ENCODE measurements around the gene NEU4. TPM values are rescaled to one million over a fixed set of nuclear protein-coding genes. Genes with fewer than 3 reads are reported as not detected.
A peak's percentile ranks its signal among the peaks of the same experiment; 100 is the strongest.
"Not testable (repeated sequence)": the region's sequence is repeated elsewhere in the genome, so short reads cannot be mapped to it uniquely, and the experiment has no call there.

Gene NEU4
- total RNA-seq, 1 donor: 8.5 TPM

DNA sequence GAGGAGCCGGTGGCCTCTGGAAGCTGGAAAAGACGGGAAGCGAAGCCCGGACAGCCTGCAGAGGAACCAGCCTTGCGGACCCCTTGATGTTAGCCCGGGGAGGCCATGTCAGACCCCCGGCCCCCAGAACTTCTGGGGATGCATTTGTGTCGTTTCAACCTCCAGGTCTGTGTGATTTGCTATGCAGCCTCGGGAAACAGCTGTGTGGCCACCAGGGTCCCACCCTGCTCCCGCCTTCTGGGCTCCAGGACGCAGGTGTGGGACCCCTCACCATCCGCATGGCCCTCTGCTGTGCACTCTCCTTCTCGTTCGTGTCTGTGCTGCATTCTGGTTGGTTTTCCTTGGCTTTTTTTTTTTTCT, 13.3 kb downstream of the NEU4 start:
- Histone ChIP-seq H3K9me3 (ENCODE audit: low read depth, low read length) (peaks cover 6% of the 10 kb centered on the region), H3K4me1 (ENCODE audit: insufficient read depth, low read length) (peaks cover 13% of the 10 kb centered on the region), H3K27me3 (ENCODE audit: insufficient read depth, low read length) (no peaks in the 10 kb centered on the region), H3K4me3 (ENCODE audit: low read length) (no peak overlapping the region)

DNA sequence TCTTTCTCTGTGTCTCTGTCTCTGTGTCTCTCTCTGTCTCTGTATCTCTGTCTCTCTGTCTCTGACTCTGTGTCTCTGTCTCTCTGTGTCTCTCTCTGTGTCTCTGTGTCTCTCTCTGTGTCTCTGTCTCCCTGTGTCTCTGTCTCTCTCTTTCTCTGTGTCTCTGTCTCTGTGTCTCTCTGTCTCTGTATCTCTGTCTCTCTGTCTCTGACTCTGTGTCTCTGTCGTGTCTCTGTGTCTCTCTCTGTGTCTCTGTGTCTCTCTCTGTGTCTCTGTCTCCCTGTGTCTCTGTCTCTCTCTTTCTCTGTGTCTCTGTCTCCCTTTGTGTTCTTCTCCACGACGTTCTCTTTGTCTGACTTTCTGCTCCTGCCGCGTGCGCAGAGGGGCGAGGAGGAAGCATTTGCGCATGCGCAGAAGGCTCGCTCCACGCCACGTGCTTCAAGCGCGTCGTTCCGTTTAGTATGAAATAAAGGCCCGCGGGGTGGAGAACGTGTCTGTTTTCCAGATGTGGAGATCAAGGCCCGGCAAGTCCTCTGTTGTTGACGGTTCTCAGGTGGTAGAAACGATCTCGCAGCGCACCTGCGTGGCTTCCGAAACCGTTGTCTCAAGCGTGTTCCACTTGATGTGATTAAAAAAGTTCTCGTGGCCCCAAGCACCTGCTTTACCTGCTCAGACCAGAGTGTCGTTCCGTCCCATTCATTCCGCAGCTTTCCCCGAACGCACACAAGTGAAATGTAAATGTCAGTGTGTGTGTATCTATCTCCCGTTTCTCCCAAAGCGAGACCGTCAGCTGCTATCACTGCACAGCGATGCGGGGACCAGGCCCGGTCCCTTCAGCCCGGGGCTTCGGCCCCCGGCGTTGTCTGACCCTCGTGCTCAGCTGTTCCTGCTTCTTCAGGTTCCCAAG, 14.8 kb downstream of the NEU4 start:
- H3K4me3 ChIP-seq (ENCODE audit: low read length); H3K27me3 ChIP-seq (ENCODE audit: insufficient read depth, low read length); H3K4me1 ChIP-seq (ENCODE audit: insufficient read depth, low read length): not testable (repeated sequence)
- peaks cover 10% of the 10 kb centered on the region for H3K9me3 ChIP-seq (ENCODE audit: low read depth, low read length)

DNA sequence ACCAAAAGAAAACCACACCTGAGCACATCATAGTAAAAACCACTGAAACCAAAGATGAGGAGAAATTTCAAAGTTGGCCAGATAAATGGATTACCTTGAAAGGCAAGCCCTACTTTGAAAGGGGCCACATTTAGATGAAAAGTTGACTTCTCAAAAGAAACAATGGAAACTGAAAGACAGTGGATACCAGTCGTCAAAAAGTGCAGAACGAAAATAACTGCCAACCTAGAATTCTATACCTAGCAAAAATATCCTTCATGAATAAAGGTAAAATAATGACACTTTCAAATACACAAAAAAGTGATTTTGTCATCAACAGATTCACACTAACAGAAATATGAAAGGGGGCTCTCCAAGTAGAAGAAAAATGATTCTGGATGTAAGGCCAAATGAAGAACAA, 18.4 kb downstream of the NEU4 start:
- H3K27me3 ChIP-seq (ENCODE audit: insufficient read depth, low read length): no peaks in the 10 kb centered on the region
- H3K9me3 ChIP-seq (ENCODE audit: low read depth, low read length): peaks cover 10% of the 10 kb centered on the region
- H3K4me1 ChIP-seq (ENCODE audit: insufficient read depth, low read length): no peaks in the 10 kb centered on the region
- H3K4me3 ChIP-seq (ENCODE audit: low read length): no peak overlapping the region

DNA sequence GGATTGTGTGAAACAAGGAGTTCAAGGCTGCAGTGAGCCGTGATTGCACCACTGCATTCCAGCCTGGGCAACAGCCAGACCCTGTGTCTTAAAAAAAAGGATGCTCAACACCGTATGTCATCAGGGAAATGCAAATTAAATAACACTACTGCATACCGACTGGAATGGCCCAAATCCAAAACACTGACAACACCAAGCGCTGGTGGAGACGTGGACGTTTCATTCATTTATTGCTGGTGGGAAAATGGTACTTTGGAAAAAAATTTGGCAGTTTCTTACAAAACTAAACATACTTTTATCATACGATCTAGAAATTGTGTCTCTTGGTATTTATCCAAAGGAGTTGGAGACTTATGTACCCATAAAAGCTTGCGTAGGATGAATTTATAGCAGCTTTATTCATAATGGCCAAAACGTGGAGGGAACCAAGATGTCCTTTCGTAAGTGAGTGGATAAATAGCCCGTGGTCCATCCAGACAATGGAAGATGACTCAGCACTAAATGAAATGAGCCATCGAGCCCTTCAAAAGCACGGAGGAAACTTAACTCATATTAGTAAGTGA, 24.2 kb downstream of the NEU4 start:
- Histone ChIP-seq H3K4me3 (ENCODE audit: low read length) (no peak overlapping the region), H3K27me3 (ENCODE audit: insufficient read depth, low read length) (no peaks in the 10 kb centered on the region), H3K4me1 (ENCODE audit: insufficient read depth, low read length) (no peaks in the 10 kb centered on the region), H3K9me3 (ENCODE audit: low read depth, low read length) (no peaks in the 10 kb centered on the region)

DNA sequence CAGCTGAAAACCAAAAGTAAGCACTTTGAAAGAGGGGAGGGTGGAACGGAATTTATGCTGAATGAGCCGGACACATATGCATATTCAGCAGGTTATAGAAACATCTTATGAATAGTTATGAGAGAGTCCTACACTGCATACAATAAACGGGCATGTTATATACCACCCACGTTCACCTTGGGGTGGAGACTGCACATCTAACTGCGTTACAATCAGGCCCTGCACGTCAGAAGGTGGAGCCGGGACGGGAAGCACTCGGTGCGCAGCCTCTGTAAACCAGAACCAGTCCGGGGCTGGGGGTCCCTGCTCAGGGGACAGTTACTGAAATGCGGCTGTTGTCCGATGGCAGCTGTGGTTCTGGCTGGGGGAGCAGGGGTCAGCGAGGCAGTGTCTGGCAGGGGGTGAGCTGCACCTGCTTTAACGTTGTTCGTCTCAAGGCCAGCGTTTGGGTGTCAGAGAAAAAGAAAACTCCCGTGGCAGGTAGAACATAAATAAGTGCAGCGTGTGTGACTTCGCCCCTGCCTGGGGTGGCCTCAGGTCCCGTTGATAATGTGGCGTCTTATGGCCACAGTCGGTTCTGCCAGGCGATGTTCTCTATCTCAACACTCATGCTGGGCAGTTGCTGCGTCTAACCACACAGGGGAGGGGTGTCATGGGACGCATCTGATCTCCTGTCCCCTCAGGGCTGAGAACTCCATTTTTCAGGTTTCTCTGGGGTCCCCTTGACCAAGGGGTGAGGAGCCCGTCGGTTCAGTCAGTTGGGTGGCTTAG, 24.9 kb downstream of the NEU4 start:
- not testable (repeated sequence) for H3K27me3 ChIP-seq (ENCODE audit: insufficient read depth, low read length); H3K4me3 ChIP-seq (ENCODE audit: low read length); H3K9me3 ChIP-seq (ENCODE audit: low read depth, low read length); H3K4me1 ChIP-seq (ENCODE audit: insufficient read depth, low read length)

DNA sequence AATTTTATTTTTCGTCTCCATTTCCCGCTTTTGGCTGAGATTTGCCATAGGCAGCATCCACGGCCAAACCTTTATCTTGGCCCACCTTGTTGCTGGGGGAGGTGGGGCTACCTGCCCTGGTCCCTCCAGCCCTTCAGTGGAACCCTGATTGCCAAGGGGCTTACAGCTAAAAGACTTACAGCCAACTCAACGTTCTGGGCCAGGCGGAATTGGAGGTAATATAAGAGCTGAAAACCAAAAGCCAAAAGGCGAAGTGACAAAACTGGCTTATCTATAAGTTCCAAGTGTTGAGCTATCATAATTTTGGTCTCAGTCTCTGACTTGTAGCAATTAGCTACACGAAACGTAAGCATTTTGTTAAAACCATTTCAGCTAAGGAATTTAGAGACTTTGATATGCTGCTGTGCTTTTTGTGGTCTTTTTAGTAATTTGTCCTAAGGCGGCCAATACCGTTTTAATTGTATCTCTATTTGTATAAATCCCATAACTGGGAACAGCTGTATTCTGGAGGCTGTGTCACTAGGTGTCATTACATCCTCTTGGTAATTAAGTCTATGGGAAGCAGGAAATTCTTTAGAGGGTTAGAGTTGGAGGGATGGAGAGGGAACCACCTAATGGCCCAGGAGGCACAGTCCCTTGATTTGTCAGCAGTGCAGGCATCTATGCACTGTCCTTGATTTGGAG, 25.7 kb downstream of the NEU4 start:
- H3K4me1 ChIP-seq (ENCODE audit: insufficient read depth, low read length): no peaks in the 10 kb centered on the region

DNA sequence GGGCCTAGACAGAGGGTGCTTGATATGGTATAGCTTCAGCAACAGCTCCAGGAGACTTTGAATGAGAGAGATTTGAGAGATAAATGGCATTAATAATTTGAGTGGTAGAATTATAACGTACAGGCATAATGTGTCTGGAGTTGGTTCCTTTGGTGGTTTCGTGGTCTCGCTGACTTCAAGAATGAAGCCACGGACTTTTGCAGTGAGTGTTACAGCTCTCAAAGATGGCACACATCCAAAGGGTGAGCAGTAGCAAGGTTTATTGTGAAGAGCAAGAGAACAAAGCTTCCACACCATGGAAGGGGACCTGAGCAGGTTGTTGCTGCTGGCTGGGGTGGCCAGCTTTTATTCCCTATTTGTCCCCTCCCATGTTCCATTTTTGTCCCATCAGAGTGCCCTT, 26.6 kb downstream of the NEU4 start:
- Histone ChIP-seq H3K4me3 (ENCODE audit: low read length) (no peak overlapping the region), H3K9me3 (ENCODE audit: low read depth, low read length) (no peaks in the 10 kb centered on the region), H3K27me3 (ENCODE audit: insufficient read depth, low read length) (no peaks in the 10 kb centered on the region), H3K4me1 (ENCODE audit: insufficient read depth, low read length) (no peaks in the 10 kb centered on the region)

More for the DNA sequence above, 25.7 kb downstream of the NEU4 start:
- Histone ChIP-seq H3K27me3 (ENCODE audit: insufficient read depth, low read length) (no peaks in the 10 kb centered on the region), H3K9me3 (ENCODE audit: low read depth, low read length) (no peaks in the 10 kb centered on the region), H3K4me3 (ENCODE audit: low read length) (no peak overlapping the region)

DNA sequence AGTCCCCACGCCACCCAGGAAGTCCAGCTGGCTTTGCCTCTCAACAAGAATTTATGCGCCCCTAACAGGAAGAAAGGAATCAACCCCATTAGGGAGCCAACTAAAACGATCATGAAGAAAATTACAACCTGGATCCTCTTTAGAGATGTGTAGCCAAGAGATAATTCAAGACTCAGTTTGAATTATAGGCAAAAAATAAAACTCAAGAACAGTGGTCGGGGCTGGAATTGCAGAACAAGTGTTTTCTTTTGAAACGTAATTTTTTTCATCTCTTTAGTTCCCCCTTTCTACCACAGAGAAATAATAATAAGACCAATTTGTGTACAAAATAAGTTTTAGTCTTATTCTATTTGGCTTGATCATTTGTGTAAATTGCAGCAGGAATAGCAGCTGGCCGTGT, 27.3 kb downstream of the NEU4 start:
- H3K9me3 ChIP-seq (ENCODE audit: low read depth, low read length): no peaks in the 10 kb centered on the region
- no peaks in the 10 kb centered on the region for H3K27me3 ChIP-seq (ENCODE audit: insufficient read depth, low read length)
- H3K4me1 ChIP-seq (ENCODE audit: insufficient read depth, low read length): no peaks in the 10 kb centered on the region
- H3K4me3 ChIP-seq (ENCODE audit: low read length): no peak overlapping the region

DNA sequence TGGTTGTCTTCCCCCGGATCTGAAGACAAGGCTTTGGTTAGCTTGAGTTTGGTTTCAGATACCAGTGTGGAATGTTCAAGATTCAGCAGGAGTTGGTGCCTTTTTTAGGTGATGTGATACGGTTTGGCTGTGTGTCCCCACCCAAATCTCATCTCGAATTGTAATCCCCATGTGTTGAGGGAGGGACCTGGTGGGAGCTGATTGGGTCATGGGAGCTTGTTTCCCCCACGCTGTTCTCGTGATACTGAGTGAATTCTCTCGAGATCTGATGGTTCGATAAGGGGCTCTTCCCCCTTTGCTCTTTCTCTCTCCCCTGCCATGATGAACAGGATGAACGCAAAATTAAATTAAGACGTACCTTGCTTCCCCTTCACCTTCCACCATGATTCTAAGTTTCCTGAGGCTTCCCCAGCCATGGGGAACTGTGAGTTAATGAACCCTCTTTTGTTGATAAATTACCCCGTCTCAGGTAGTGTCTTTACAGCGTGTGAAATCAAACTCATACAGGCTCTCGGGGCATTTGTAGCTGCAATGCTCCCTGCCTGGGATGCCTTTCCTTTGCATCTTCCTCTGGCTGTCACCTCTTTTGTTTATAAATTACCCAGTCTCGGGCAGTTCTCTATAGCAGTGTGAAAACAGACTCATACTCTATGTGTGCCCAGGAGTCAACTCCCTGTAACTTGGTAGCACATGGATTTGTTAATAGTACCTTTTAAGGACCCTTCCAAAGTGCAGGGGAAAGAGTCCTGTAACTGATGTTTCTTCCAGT, 28.4 kb downstream of the NEU4 start:
- peaks cover under 1% of the 10 kb centered on the region for H3K4me1 ChIP-seq (ENCODE audit: insufficient read depth, low read length)
- no peaks in the 10 kb centered on the region for H3K27me3 ChIP-seq (ENCODE audit: insufficient read depth, low read length)
- H3K9me3 ChIP-seq (ENCODE audit: low read depth, low read length): no peaks in the 10 kb centered on the region
- no peak overlapping the region for H3K4me3 ChIP-seq (ENCODE audit: low read length)

DNA sequence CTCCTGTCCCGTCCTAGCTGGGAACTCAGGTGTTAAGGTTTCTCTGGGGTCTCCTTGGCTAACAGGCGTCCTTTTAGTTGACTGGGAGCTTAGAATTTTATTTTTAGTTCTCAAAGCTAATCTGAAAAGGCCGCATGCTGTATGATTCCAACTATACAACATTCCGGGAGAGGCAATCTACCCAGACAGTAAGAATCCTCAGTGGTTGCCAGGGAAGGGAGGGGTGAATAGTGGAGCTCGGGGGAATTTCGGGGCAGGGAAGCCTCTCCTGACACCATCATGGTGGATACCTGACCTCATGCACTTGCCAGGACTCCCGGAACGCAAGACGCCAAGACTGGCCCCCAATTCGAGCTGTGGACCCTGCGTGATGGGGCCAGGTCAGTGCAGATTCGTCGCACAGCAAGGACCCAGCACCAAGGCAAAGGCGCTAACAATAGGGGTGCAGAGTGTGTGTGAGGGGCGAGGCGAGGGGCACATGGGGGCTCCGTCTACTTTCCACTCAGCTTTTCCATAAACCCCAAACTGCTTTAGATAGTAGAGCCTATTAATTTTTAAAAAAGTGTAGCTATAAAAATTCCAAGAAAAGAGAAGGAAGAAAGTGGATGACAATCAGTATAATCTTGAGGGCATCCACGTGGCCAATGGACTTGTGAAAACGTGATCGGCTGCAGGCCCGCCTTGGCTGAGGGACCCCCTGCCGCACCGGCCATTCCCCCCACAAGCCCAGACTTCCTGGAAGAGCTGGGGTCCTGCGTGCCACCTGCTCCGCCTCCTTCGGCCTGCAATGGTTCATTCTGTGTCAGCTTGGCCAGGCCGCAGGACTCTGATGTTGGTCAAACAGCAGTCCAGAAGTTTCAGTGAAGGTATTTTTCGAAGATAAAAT, 32.4 kb downstream of the NEU4 start:
- Histone ChIP-seq H3K4me3 (ENCODE audit: low read length) (no peak overlapping the region), H3K4me1 (ENCODE audit: insufficient read depth, low read length) (peaks cover 23% of the 10 kb centered on the region), H3K27me3 (ENCODE audit: insufficient read depth, low read length) (no peaks in the 10 kb centered on the region), H3K9me3 (ENCODE audit: low read depth, low read length) (no peaks in the 10 kb centered on the region)

DNA sequence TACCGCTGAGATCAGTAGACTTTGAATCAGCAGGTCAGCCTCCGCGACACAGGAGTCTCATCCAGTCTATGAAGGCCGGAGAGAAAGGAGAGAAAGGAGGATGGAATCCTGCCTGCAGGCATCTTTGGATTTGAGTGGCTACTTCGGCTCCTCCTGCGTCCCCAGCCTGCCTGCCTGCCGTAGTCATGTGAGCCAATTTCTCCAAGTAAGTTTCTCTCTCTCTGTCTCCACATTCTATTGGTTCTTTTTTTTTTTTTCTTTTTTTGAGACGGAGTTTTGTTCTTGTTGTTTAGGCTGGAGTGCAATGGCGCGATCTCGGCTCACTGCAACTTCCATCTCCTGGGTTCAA, 33.0 kb downstream of the NEU4 start:
- H3K4me1 ChIP-seq (ENCODE audit: insufficient read depth, low read length): peaks cover 23% of the 10 kb centered on the region
- no peak overlapping the region for H3K4me3 ChIP-seq (ENCODE audit: low read length)
- no peaks in the 10 kb centered on the region for H3K27me3 ChIP-seq (ENCODE audit: insufficient read depth, low read length)
- H3K9me3 ChIP-seq (ENCODE audit: low read depth, low read length): no peaks in the 10 kb centered on the region

DNA sequence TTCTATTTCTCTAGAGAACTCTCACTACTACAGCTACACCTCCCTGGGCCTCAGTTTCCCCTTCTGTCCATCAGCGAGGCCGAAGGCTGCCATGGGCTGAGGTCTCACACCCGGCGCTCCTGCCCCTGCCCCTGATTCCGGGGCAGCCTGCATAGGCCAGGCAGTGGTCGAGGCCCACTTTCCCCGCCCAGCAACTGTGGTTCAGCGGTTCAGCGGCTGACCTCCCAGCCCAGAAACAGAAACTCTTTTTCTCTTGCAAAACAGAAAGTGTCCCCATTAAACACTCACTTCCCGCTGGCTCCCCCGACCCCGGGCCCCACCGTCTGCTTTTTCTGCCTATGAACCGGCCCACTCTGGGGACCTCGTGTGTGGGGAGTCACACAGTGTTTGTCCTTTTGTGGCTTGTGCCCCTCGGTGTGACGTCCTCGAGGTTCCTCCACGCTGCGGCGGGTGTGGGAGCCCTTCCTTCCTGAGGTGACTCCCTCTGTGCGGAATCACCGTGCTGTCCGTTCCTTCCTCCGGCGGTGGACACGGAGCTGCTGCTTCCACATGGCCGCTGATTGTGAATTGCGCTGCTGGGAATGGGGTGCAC, 33.7 kb downstream of the NEU4 start:
- H3K9me3 ChIP-seq (ENCODE audit: low read depth, low read length): no peaks in the 10 kb centered on the region
- peak overlapping the region; percentile 9 for H3K4me3 ChIP-seq (ENCODE audit: low read length)
- H3K4me1 ChIP-seq (ENCODE audit: insufficient read depth, low read length): peaks cover 23% of the 10 kb centered on the region
- H3K27me3 ChIP-seq (ENCODE audit: insufficient read depth, low read length): no peaks in the 10 kb centered on the region

DNA sequence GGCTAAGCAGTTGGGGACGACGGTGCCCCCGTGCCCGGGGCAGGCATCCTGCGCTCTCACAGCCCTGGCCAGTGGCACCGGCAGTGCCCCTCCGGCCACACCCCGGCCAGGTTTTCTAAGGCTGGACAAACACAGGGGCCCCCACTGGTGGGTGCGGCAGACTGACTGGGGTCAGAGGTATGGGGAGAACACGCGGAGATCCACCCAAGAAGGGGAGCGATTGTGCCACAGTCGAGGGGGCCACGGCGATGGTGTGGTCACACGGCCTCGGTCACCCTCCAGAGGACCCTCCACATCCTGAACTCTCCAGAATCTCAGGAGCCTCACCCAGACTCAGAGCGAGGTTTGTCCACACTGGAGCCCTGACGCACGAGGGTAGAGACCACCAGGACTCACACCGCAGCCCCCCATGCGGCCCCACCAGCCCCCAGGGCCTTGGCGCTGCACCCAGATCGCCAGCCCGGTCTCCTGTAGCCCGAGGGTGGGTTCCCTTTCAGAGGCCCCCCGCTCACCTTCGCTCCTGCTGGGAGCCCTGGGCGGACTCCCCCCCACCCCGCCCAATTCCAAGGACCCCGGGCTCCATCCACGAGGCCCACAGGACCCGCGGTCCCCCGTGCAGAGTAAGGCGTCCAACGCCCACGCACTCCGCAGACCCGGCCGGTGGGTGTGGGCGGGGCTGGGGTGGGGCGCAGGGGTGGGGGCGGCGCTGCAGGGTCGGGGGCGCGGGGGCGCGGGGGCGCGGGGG, 34.5 kb downstream of the NEU4 start:
- Histone ChIP-seq H3K9me3 (ENCODE audit: low read depth, low read length) (no peaks in the 10 kb centered on the region), H3K4me1 (ENCODE audit: insufficient read depth, low read length) (peaks cover 23% of the 10 kb centered on the region), H3K4me3 (ENCODE audit: low read length) (no peak overlapping the region), H3K27me3 (ENCODE audit: insufficient read depth, low read length) (no peaks in the 10 kb centered on the region)
